GM19328 (cell line): ENCODE measurements around the gene EPB41L2.

Experiments used
- ATAC-seq: cut with Tn5 transposase; IDR thresholded peaks from one replicate; pipeline ENCODE4 v1.9.1; 2021; ENCODE audit warnings: mild to moderate bottlenecking, moderate library complexity; ENCODE audit not compliant: unreplicated experiment

Gene EPB41L2

GRCh38 chr6:130846501-130846900 lies 216.5 kb downstream of the EPB41L2 start:
- ATAC-seq: no peak

GRCh38 chr6:130843575-130844320 lies 219.3 kb downstream of the EPB41L2 start:
- ATAC-seq: peak; percentile 67

GRCh38 chr6:130841128-130841728 lies 221.8 kb downstream of the EPB41L2 start:
- ATAC-seq: no peak

- ATAC-seq: no peak
These were observed 223.0 kb downstream of the EPB41L2 start for GRCh38 chr6:130840050-130840449.

GRCh38 chr6:130839379-130839778 lies 223.7 kb downstream of the EPB41L2 start:
- no peak for ATAC-seq

- no peak for ATAC-seq
These were observed 224.1 kb downstream of the EPB41L2 start for GRCh38 chr6:130838951-130839350.

GRCh38 chr6:130838250-130838860 lies 224.7 kb downstream of the EPB41L2 start:
- ATAC-seq: no peak

- no peak for ATAC-seq
These were observed 226.0 kb downstream of the EPB41L2 start for GRCh38 chr6:130837067-130837466.

- no peak for ATAC-seq
These were observed 226.9 kb downstream of the EPB41L2 start for GRCh38 chr6:130836055-130836640.

GRCh38 chr6:130834482-130835251 lies 228.4 kb downstream of the EPB41L2 start:
- ATAC-seq: no peak

- ATAC-seq: no peak
These were observed 229.5 kb downstream of the EPB41L2 start for GRCh38 chr6:130833569-130833968.

GRCh38 chr6:130831607-130832006 lies 231.4 kb downstream of the EPB41L2 start:
- no peak for ATAC-seq

GRCh38 chr6:130829333-130829910 lies 233.6 kb downstream of the EPB41L2 start:
- no peak for ATAC-seq

GRCh38 chr6:130827247-130828149 lies 235.5 kb downstream of the EPB41L2 start, which contains the start of gene SMLR1:
Gene SMLR1 (plus strand): TSS chr6:130827406. CDS start chr6:130827414, 8 bp downstream.
- ATAC-seq: no peak

GRCh38 chr6:130826442-130827246 lies 236.4 kb downstream of the EPB41L2 start:
- no peak for ATAC-seq

GRCh38 chr6:130825772-130826441 lies 237.1 kb downstream of the EPB41L2 start:
- ATAC-seq: no peak

- ATAC-seq: no peak
These were observed 237.9 kb downstream of the EPB41L2 start for GRCh38 chr6:130824978-130825694.
